Heart right ventricle (tissue), 16 donors: ENCODE data around the gene ZFAND3. TPM values are rescaled to one million over a fixed set of nuclear protein-coding genes. Genes with fewer than 3 reads are reported as not detected.

Experiments used
- ATAC-seq, 8 donors: fragments of 200-7000 bp; cut with Tn5 transposase; one replicate each; pipeline ENCODE4 v1.9.1; 2020; ENCODE audit warnings: mild to moderate bottlenecking in 8 of 8, moderate library complexity in 8 of 8, moderate number of reproducible peaks in 1 of 8
- DNase-seq, 2 donors: peaks; one replicate each; pipeline ENCODE4 v3.0.0-alpha.2; 2020
- H3K27ac ChIP-seq, 10 donors: fragments of 200-600 bp; sonication (generic) in 2 of 10; one replicate each; pipeline versions ENCODE4 v1.5.0 to v1.8.0; 2020 to 2022; ENCODE audit warnings: mild to moderate bottlenecking in 3 of 10
- H3K27me3 ChIP-seq, 7 donors: fragments of 200-600 bp; one replicate each; pipeline ENCODE4 v1.8.0; 2021 to 2022; ENCODE audit warnings: mild to moderate bottlenecking in 2 of 7
- H3K36me3 ChIP-seq, 9 donors: fragments of 200-600 bp; sonication (generic) in 1 of 9; one replicate each; pipeline versions ENCODE4 v1.5.0 to v1.8.0; 2020 to 2022; ENCODE audit warnings: mild to moderate bottlenecking in 2 of 9
- H3K4me1 ChIP-seq, 9 donors: fragments of 200-600 bp; sonication (generic) in 1 of 9; one replicate each; pipeline versions ENCODE4 v1.5.0 to v1.8.0; 2020 to 2022; ENCODE audit warnings: mild to moderate bottlenecking in 4 of 9
- H3K4me3 ChIP-seq, 10 donors: fragments of 200-600 bp; sonication (generic) in 2 of 10; one replicate each; pipeline versions ENCODE4 v1.5.0 to v1.8.0; 2020 to 2022; ENCODE audit warnings: mild to moderate bottlenecking in 7 of 10, moderate library complexity in 2 of 10
- H3K9me3 ChIP-seq, 11 donors: fragments of 200-600 bp in 10 of 11; sonication (generic) in 2 of 11; one replicate each; pipeline versions ENCODE4 v1.5.0 to v1.8.0; 2013 to 2022; ENCODE audit warnings: mild to moderate bottlenecking in 2 of 11, control low read depth in 1 of 11, moderate library complexity in 1 of 11
- WGBS, 2 donors: extraction: QIAGEN DNeasy Blood & Tissue Kit; methylation state at CpG; one replicate each; pipeline ENCODE4 v1.1.7; 2013; ENCODE audit warnings: inconsistent platforms in 1 of 2; 5-methylcytosine and 5-hydroxymethylcytosine counted together
- intact Hi-C, 10 donors: fragments of 100-400 bp; cut with DNase I; formaldehyde crosslinking; loops; one replicate each; pipeline versions ENCODE4 v1.11.1 to v1.14.2; 2022
- polyA plus RNA-seq, 2 donors: library from polyadenylated mRNA; stranded (reverse); fragments of 200-250 nt; gene quantifications; one replicate each; pipeline ENCODE4 v1.2.3, GENCODE V29; 2013
- total RNA-seq, 10 donors: library from RNA; stranded (reverse); fragmentation: NEBNext Ultra II Directional in 3 of 10; extraction: Animal tissue kit (Norgen Biotek cat#: 25700) in 3 of 10; gene quantifications; one replicate each; pipeline versions ENCODE4 v1.2.1 to v1.2.4, GENCODE V29; 2021 to 2023
- TF ChIP-seq, protein P1 (sequence below), 9 donors: fragments of 200-600 bp; sonication (generic) in 2 of 9; IDR thresholded peaks; one replicate each; pipeline versions ENCODE4 v1.5.0 to v1.8.0; 2021 to 2022; ENCODE audit warnings: antibody characterized with exemption in 9 of 9, mild to moderate bottlenecking in 5 of 9, moderate library complexity in 1 of 9
- donor health status: Arrhythmogenic right ventricular cardiomyopathy.
- donor health status: ischemic (EF 13 %, LVEDD 7.1; RV severe dilation, severe dysfunction).
- donor health status: healthy with polysubstance abuse.
- donor health status: DM: no; HTN: yes; CAD: no.
- donor health status: DM: no; HTN: no; CAD: no.
- donor health status: ischemic (EF 25% LVEDD 6.9; RV normal size, moderate dysfunction).
- donor health status: ischemic (EF 25% LVEDD 5.7; RV mildly dilated, moderate dysfunction).
- donor health status: healthy.
- donor health status: DM: yes; HTN: yes; CAD: no.
- donor health status: Ischemic cardiomyopathy.
- donor health status: ischemic (EF 35%, LVEDD 5.7; RV mildly dilated, moderate dysfunction).
- donor health status: nonischemic (EF 11% LVEDD 7.7; RV severe dilation, severe dysfunction).
- donor health status: DM: yes; HTN: yes; CAD: no.
- donor health status: PGD.
- donor health status: ischemic (EF 29% LVEDD 5.4; RV normal size, mild dysfunction).
- donor health status: nonischemic (EF 23%, LVEDD 6.1; RV moderate dilation, normal function).

The ZFAND3 gene
- total and polyA plus RNA-seq, 12 donors: 24.4 to 123 (median 105) TPM

DNA sequence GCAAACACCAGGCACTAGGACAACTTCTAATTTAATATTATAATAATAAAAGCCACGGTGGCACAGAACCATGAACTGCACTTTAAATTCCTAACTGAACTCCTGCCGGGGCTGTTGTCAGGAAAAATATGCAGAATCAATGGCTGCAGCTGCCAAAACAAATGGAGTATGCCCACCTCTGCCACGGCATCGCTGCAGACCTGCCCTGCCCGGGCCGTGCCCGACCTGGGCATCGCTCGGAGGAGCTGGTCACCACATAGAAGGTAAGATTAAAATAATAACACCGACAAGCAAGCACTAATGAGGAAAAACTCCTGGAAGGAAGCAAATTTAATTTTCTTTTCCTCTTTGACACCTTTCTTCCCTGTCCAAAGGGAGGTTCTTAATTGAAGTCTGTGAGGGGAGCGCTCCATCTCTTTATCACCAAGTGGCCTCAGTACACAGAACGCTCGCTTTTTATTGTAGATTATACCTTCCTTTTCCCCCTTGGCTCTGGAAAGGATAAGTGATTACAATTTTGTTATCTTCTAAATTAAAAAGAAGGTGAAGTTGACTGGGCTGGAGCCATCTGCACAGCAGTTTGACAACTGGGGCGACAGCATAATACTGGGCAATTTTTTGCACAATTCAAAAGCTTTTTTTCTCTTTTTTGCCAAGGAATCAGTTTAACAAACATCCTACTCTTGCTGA is 351.3 kb downstream of the ZFAND3 start:
- no peaks in the 10 kb centered on the region for H3K27me3 ChIP-seq
- H3K27ac ChIP-seq: no peak overlapping the region
- 87% methylated on average over 14 of the region's 14 CpGs for WGBS, 2 donors
- no peaks in the 10 kb centered on the region for H3K4me1 ChIP-seq
- intact Hi-C loops: no loop called here
- TF ChIP-seq, protein P1, sequence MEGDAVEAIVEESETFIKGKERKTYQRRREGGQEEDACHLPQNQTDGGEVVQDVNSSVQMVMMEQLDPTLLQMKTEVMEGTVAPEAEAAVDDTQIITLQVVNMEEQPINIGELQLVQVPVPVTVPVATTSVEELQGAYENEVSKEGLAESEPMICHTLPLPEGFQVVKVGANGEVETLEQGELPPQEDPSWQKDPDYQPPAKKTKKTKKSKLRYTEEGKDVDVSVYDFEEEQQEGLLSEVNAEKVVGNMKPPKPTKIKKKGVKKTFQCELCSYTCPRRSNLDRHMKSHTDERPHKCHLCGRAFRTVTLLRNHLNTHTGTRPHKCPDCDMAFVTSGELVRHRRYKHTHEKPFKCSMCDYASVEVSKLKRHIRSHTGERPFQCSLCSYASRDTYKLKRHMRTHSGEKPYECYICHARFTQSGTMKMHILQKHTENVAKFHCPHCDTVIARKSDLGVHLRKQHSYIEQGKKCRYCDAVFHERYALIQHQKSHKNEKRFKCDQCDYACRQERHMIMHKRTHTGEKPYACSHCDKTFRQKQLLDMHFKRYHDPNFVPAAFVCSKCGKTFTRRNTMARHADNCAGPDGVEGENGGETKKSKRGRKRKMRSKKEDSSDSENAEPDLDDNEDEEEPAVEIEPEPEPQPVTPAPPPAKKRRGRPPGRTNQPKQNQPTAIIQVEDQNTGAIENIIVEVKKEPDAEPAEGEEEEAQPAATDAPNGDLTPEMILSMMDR (IDR thresholded peaks at IDR 0.05): no peak
- no peaks in the 10 kb centered on the region for H3K9me3 ChIP-seq
- ATAC-seq (no peak), DNase-seq (no peak)
- H3K36me3 ChIP-seq: peaks cover 0 to 17% (median 0%) of the 10 kb centered on the region in 9 donors
- H3K4me3 ChIP-seq: no peak overlapping the region

DNA sequence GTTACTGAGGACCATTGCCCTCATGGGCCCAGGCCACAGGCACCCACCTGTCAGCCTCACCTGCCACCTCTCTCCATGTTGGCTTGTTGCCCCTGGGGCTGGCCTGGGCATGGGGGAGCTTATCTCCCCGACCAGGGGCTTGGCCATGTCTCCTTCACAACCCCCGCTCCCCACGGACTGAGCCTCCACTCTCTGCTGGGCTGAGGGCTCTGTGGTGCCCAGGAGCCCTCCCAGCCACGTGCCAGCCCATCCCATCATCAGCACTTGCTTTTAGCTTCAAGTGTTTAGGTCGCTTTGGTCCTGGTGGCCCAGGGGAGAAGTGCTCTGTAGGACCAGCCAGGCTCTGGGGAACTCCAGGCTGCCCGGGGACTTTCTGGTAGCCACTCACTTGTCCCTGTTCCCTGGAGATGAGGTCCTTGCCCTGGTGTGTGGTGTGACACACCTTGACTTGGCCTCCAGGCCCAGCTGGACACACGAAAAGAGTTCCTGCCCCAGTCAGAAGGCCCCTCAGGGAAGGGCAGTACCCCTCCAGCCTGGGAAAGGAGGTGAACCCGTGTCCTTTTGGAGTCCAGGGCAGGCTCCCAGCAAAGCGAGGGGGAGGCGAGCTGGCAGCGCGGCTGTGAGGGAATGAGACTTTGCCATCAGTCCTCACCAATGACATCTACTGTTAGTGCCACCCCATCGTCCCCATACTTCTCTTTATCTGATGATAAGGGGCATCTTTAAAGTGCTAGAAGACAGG is 352.6 kb downstream of the ZFAND3 start:
- Histone ChIP-seq H3K9me3 (no peaks in the 10 kb centered on the region), H3K36me3 (peaks cover 0 to 18% (median 0%) of the 10 kb centered on the region in 9 donors), H3K4me3 (no peak overlapping the region), H3K27me3 (no peaks in the 10 kb centered on the region), H3K4me1 (peaks cover 0 to 2% (median 0%) of the 10 kb centered on the region in 9 donors), H3K27ac (no peak overlapping the region)
- ATAC-seq (no peak), DNase-seq (no peak)
- WGBS, 2 donors: 85 to 87% methylated on average over 13 of the region's 13 CpGs
- TF ChIP-seq, protein P1 (IDR thresholded peaks at IDR 0.05): no peak
- intact Hi-C loops: no loop called here

DNA sequence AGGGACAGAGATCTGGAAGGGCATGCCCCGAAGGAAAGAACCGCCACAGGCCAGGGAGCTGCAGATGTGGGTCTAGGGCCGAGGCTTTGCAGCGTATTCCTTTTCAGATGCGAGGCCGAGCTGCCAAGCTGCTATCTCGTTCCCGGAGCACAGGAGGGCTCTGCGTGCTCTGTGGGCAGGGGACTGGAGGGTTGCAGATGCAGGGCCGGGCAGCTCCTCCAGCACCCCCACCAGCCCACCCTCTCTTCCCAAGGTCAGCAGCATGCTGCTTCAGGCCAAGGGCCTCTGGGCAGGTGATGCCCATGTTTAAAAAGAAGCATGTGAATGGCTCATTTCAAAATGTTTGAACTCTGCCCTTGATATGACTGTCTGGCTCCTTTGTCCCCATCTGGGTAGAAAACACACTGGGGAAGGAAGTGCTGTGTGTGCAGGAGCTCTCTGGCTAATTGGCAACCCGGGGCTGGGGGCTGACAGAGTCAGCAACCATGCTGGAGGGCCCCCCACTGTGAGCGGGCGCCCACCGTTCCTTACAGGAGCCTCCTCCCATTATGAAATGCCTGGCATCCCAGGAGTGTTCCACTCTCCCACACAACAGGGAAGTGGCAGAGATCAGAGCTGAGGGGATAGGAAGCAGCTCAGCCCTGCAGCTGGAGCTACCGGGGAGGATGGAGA is 353.3 kb downstream of the ZFAND3 start:
- H3K27ac ChIP-seq: no peak overlapping the region
- H3K4me3 ChIP-seq: no peak overlapping the region
- ATAC-seq (no peak), DNase-seq (no peak)
- TF ChIP-seq, protein P1 (IDR thresholded peaks at IDR 0.05): no peak
- whole genome bisulfite sequencing, 2 donors: 76 to 80% methylated on average over 15 of the region's 15 CpGs
- intact Hi-C loops: no loop called here
- H3K9me3 ChIP-seq: no peaks in the 10 kb centered on the region
- H3K4me1 ChIP-seq: peaks cover 0 to 7% (median 0%) of the 10 kb centered on the region in 9 donors
- no peaks in the 10 kb centered on the region for H3K27me3 ChIP-seq
- H3K36me3 ChIP-seq: peaks cover 0 to 18% (median 0%) of the 10 kb centered on the region in 9 donors

DNA sequence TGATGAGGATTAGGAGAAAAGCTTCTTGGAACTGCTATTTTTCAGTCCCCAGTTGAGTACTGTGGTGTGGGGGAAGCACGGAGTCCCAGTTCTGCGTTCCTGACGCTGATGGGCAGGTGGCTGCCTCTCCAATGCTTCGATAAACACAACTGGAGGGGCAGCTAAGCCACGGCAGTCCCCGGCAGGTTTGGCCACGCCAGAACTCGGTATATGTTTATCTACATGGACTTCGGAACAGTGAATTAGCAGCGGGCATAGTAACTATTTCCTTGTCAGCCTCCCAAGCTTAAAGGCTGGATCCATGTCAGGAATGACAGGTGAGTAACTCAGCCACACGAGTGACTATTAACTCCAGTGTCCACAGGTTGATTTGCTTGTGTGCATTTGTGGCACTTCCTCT is 354.4 kb downstream of the ZFAND3 start:
- no peaks in the 10 kb centered on the region for H3K27me3 ChIP-seq

More for the DNA sequence above, 354.4 kb downstream of the ZFAND3 start:
- H3K36me3 ChIP-seq: peaks cover 0 to 18% (median 0%) of the 10 kb centered on the region in 9 donors
- 96 to 97% methylated on average over 11 of the region's 11 CpGs for WGBS, 2 donors
- TF ChIP-seq, protein P1 (IDR thresholded peaks at IDR 0.05): no peak
- no peaks in the 10 kb centered on the region for H3K9me3 ChIP-seq
- H3K27ac ChIP-seq: no peak overlapping the region
- DNase-seq: no peak
- H3K4me3 ChIP-seq: no peak overlapping the region
- ATAC-seq: no peak
- intact Hi-C loops: no loop called here
- peaks cover 0 to 7% (median 0%) of the 10 kb centered on the region in 9 donors for H3K4me1 ChIP-seq
